Osteoblast (primary cell): ENCODE results near the gene SHISA9. TPM values are rescaled to one million over a fixed set of nuclear protein-coding genes. Genes with fewer than 3 reads are reported as not detected.

Experiments
- DNase-seq: peaks from one replicate; pipeline ENCODE4 v3.0.0; 2011; ENCODE audit warnings: low spot score, mixed read lengths; ENCODE audit not compliant: insufficient read length; ENCODE audit errors: missing footprints
- H2AFZ ChIP-seq: 2 replicates; pipeline ENCODE4 v1.6.0; 2011; ENCODE audit warnings: mild to moderate bottlenecking, low read length
- H3K27ac ChIP-seq: 2 replicates; pipeline ENCODE4 v1.5.1; 2011; ENCODE audit warnings: mild to moderate bottlenecking, low read depth, low read length, moderate library complexity
- H3K27me3 ChIP-seq: 2 replicates; pipeline ENCODE4 v1.6.0; 2012; ENCODE audit warnings: mild to moderate bottlenecking, control low read depth, inconsistent platforms, low read length, moderate library complexity; ENCODE audit not compliant: insufficient read depth
- H3K36me3 ChIP-seq: 2 replicates; pipeline ENCODE4 v1.5.1; 2011; ENCODE audit warnings: mild to moderate bottlenecking, low read length, control low read depth, moderate library complexity; ENCODE audit not compliant: insufficient read depth
- H3K4me1 ChIP-seq: 2 replicates; pipeline ENCODE4 v1.5.1; 2011; ENCODE audit warnings: mild to moderate bottlenecking, low read length, control low read depth, moderate library complexity; ENCODE audit not compliant: insufficient read depth
- H3K4me2 ChIP-seq: 2 replicates; pipeline ENCODE4 v1.6.0; 2011; ENCODE audit warnings: mild to moderate bottlenecking, low read length; ENCODE audit not compliant: insufficient read depth
- H3K4me3 ChIP-seq: fragments of 200-600 bp; sonication (generic); 3 replicates; pipeline ENCODE4 v1.5.1; 2012; ENCODE audit warnings: mild to moderate bottlenecking, low read length, inconsistent platforms; ENCODE audit not compliant: insufficient read depth
- H3K79me2 ChIP-seq: 2 replicates; pipeline ENCODE4 v1.6.0; 2012; ENCODE audit warnings: mild to moderate bottlenecking, low read length, control low read depth, inconsistent platforms; ENCODE audit not compliant: insufficient read depth
- H3K9me3 ChIP-seq: 2 replicates; pipeline ENCODE4 v1.5.1; 2011; ENCODE audit warnings: low read depth, low read length, control low read depth
- H4K20me1 ChIP-seq: 2 replicates; pipeline ENCODE4 v1.6.0; 2012; ENCODE audit warnings: mild to moderate bottlenecking, low read length, control low read depth; ENCODE audit not compliant: insufficient read depth
- CTCF ChIP-seq: IDR thresholded peaks from 2 replicates; pipeline ENCODE4 v1.5.1; 2011; ENCODE audit warnings: mild to moderate bottlenecking, low read depth, low read length, moderate library complexity; ENCODE audit errors: extremely low read depth
- total RNA-seq: library from RNA; depleted of rRNA; stranded (reverse); fragments of >200 nt; gene quantifications from 2 replicates; pipeline ENCODE4 v1.2.3, GENCODE V29; 2012

SHISA9 gene
- total RNA-seq, 1 donor = under 0.01 TPM

GRCh38 chr16:13189250-13189649 is 287.9 kb downstream of the SHISA9 start:
- Histone ChIP-seq H4K20me1 (no peaks in the 10 kb centered on the region), H3K4me3 (no peak overlapping the region), H3K4me1 (no peaks in the 10 kb centered on the region), H3K9me3 (no peaks in the 10 kb centered on the region), H3K27ac (no peak overlapping the region), H3K4me2 (no peak overlapping the region), H3K27me3 (no peaks in the 10 kb centered on the region), H3K36me3 (no peaks in the 10 kb centered on the region), H2AFZ (no peak overlapping the region), H3K79me2 (no peaks in the 10 kb centered on the region)
- DNase-seq = no peak
- TF ChIP-seq CTCF = no peak

- Histone ChIP-seq H2AFZ (no peak overlapping the region), H3K4me2 (no peak overlapping the region), H3K79me2 (no peaks in the 10 kb centered on the region), H3K4me1 (no peaks in the 10 kb centered on the region), H3K36me3 (no peaks in the 10 kb centered on the region), H3K4me3 (no peak overlapping the region), H3K27me3 (no peaks in the 10 kb centered on the region), H4K20me1 (no peaks in the 10 kb centered on the region), H3K27ac (no peak overlapping the region), H3K9me3 (no peaks in the 10 kb centered on the region)
- DNase-seq = no peak
- TF ChIP-seq CTCF = no peak
Measured at GRCh38 chr16:13193721-13194120, 292.3 kb downstream of the SHISA9 start.

- Histone ChIP-seq H3K27ac (no peak overlapping the region), H4K20me1 (no peaks in the 10 kb centered on the region)
Measured at GRCh38 chr16:13194766-13195165, 293.4 kb downstream of the SHISA9 start.

GRCh38 chr16:13203725-13204124 is 302.3 kb downstream of the SHISA9 start:
- Histone ChIP-seq H3K4me3 (no peak overlapping the region), H3K4me2 (no peak overlapping the region), H3K36me3 (no peaks in the 10 kb centered on the region), H3K27ac (no peak overlapping the region), H3K9me3 (no peaks in the 10 kb centered on the region), H4K20me1 (no peaks in the 10 kb centered on the region), H3K27me3 (no peaks in the 10 kb centered on the region), H3K4me1 (no peaks in the 10 kb centered on the region), H3K79me2 (no peaks in the 10 kb centered on the region), H2AFZ (no peak overlapping the region)
- no peak for DNase-seq
- no peak for TF ChIP-seq CTCF

More at GRCh38 chr16:13194766-13195165, 293.4 kb downstream of the SHISA9 start:
- Histone ChIP-seq H3K4me1 (no peaks in the 10 kb centered on the region), H3K4me2 (no peak overlapping the region), H3K79me2 (no peaks in the 10 kb centered on the region), H2AFZ (no peak overlapping the region), H3K27me3 (no peaks in the 10 kb centered on the region), H3K9me3 (no peaks in the 10 kb centered on the region), H3K4me3 (no peak overlapping the region), H3K36me3 (no peaks in the 10 kb centered on the region)
- DNase-seq = no peak
- no peak for TF ChIP-seq CTCF
